PC-9 (cell line): ENCODE measurements around the gene PHLPP1.

Source experiments
- EZH2 ChIP-seq: fragments of 200-600 bp; sonication (generic); IDR thresholded peaks from 2 replicates; pipeline ENCODE4 v1.8.0; 2017; ENCODE audit warnings: antibody characterized with exemption, low read depth
- TF ChIP-seq, protein P1 (sequence below): fragments of 200-600 bp; sonication (generic); conservative IDR thresholded peaks from 2 replicates; pipeline ENCODE4 v1.6.1; 2017; ENCODE audit warnings: mixed run types, antibody characterized with exemption, mild to moderate bottlenecking, moderate library complexity

DNA sequence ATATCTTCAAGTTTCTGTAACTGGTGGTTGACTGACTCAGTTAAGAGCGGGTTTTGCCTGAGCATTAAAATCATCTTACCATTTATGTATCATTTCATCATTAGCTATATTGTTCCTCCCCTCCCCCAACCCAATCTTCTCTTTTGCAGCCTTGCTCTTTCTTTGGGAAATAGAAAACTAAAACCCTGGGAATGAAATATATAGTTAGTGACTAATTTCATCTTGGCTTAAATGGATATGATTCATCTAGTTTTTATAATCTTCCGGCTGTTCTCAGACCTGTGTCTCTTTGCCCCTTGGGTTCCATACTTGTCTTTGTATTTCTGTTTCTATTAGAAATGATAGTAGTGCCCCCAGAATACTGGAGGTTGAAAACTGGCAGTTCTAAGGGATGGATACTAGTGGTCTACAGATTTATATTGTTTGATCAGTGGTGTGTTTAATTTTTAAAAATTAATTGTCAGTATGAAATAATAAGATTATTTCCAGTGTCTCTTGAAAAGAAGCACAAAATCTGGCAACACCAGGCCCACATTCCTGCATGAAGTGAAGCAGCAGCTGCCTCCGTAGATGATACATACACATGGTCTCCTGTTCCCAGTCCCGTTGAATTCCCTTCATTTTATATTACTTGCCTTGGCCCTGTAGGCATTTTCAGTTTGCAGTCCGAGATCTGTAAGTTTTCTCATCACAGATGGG, 44.5 kb downstream of the PHLPP1 start:
- TF ChIP-seq, protein P1, sequence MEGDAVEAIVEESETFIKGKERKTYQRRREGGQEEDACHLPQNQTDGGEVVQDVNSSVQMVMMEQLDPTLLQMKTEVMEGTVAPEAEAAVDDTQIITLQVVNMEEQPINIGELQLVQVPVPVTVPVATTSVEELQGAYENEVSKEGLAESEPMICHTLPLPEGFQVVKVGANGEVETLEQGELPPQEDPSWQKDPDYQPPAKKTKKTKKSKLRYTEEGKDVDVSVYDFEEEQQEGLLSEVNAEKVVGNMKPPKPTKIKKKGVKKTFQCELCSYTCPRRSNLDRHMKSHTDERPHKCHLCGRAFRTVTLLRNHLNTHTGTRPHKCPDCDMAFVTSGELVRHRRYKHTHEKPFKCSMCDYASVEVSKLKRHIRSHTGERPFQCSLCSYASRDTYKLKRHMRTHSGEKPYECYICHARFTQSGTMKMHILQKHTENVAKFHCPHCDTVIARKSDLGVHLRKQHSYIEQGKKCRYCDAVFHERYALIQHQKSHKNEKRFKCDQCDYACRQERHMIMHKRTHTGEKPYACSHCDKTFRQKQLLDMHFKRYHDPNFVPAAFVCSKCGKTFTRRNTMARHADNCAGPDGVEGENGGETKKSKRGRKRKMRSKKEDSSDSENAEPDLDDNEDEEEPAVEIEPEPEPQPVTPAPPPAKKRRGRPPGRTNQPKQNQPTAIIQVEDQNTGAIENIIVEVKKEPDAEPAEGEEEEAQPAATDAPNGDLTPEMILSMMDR: no peak
- no peak for TF ChIP-seq EZH2
